Stimulated activated CD4-positive, alpha-beta T cell treated with anti-CD3 and anti-CD28 coated beads, TNF-alpha, amount 100 ng/mL, for 4 hours (primary cell): Measurements from ENCODE around the gene PPP1CB.

ENCODE experiments used
- DNase-seq, 3 experiments: peaks; one replicate each; pipeline ENCODE4 v3.0.0-alpha.2; 2020; ENCODE audit warnings: low read depth in 3 of 3

The PPP1CB gene

GRCh38 chr2:28745225-28745624 lies 6.4 kb upstream of the PPP1CB start:
- no peak for DNase-seq

- no peak for DNase-seq
Observed at GRCh38 chr2:28745876-28746275, 5.8 kb upstream of the PPP1CB start.

GRCh38 chr2:28746429-28747111 lies 5.1 kb upstream of the PPP1CB start:
- no peak for DNase-seq

GRCh38 chr2:28747714-28748113 lies 3.9 kb upstream of the PPP1CB start:
- DNase-seq, result no peak

- DNase-seq, result no peak
Observed at GRCh38 chr2:28748176-28748575, 3.5 kb upstream of the PPP1CB start.

GRCh38 chr2:28748941-28749340 lies 2.7 kb upstream of the PPP1CB start:
- no peak for DNase-seq

GRCh38 chr2:28749526-28749925 lies 2.1 kb upstream of the PPP1CB start:
- no peak for DNase-seq

GRCh38 chr2:28750316-28751251 lies 1.0 kb upstream of the PPP1CB start:
- peak in 2 of 3 experiments; percentile 7 to 28 for DNase-seq

- DNase-seq, result no peak
Observed at GRCh38 chr2:28751956-28752630, 463 bp downstream of the PPP1CB start.

- DNase-seq, result no peak
Observed at GRCh38 chr2:28752631-28753376, 1.2 kb downstream of the PPP1CB start.

- DNase-seq, result no peak
Observed at GRCh38 chr2:28754321-28754720, 2.7 kb downstream of the PPP1CB start.

GRCh38 chr2:28755421-28755820 lies 3.8 kb downstream of the PPP1CB start:
- no peak for DNase-seq

- no peak for DNase-seq
Observed at GRCh38 chr2:28758459-28758858, 6.8 kb downstream of the PPP1CB start.

- no peak for DNase-seq
Observed at GRCh38 chr2:28761420-28761819, 9.8 kb downstream of the PPP1CB start.

GRCh38 chr2:28764909-28765711 lies 13.5 kb downstream of the PPP1CB start:
- DNase-seq, result no peak

- no peak for DNase-seq
Observed at GRCh38 chr2:28766070-28766469, 14.4 kb downstream of the PPP1CB start.

GRCh38 chr2:28767337-28767736 lies 15.7 kb downstream of the PPP1CB start:
- DNase-seq, result no peak

- DNase-seq, result no peak
Observed at GRCh38 chr2:28768422-28768821, 16.8 kb downstream of the PPP1CB start.

GRCh38 chr2:28768952-28769351 lies 17.3 kb downstream of the PPP1CB start:
- DNase-seq, result no peak

GRCh38 chr2:28772351-28772750 lies 20.7 kb downstream of the PPP1CB start:
- DNase-seq, result no peak

GRCh38 chr2:28776471-28776870 lies 24.8 kb downstream of the PPP1CB start:
- DNase-seq, result no peak
